CD8-positive, alpha-beta memory T cell (primary cell): ENCODE results near the gene C11orf91. TPM values are rescaled to one million over a fixed set of nuclear protein-coding genes. Genes with fewer than 3 reads are reported as not detected.
"Not testable (repeated sequence)": the region's sequence is repeated elsewhere in the genome, so short reads cannot be mapped to it uniquely, and the experiment has no call there.

ENCODE experiments used
- CTCF ChIA-PET: fragments of 350-600 bp; sonication (Branson Sonifier 250); formaldehyde crosslinking; loops from one replicate; lab custom pipeline; 2021; ENCODE audit warnings: antibody characterized with exemption; lab: Charles Lee
- POLR2A ChIA-PET: fragments of 350-600 bp; sonication (Branson Sonifier 250); formaldehyde crosslinking; loops from one replicate; lab custom pipeline; 2021; ENCODE audit warnings: antibody characterized with exemption; lab: Charles Lee
- DNase-seq, 5 donors: peaks; one replicate each; pipeline versions ENCODE4 v3.0.0 to v3.0.0-alpha.2; 2020 to 2022; ENCODE audit warnings: mixed read lengths in 1 of 5
- H3K27ac ChIP-seq: one replicate; pipeline ENCODE4 v1.7.0; 2013; ENCODE audit warnings: low read depth, mild to moderate bottlenecking, low read length, moderate library complexity
- H3K27me3 ChIP-seq: 2 replicates; pipeline ENCODE4 v1.7.0; 2013; ENCODE audit warnings: low read length, mild to moderate bottlenecking; ENCODE audit not compliant: insufficient read depth, poor library complexity, severe bottlenecking
- H3K36me3 ChIP-seq: 2 replicates; pipeline ENCODE4 v1.7.0; 2013; ENCODE audit warnings: mild to moderate bottlenecking, low read length, moderate library complexity; ENCODE audit not compliant: insufficient read depth
- H3K4me1 ChIP-seq: 2 replicates; pipeline ENCODE4 v1.7.0; 2013; ENCODE audit warnings: mild to moderate bottlenecking, low read length, moderate library complexity; ENCODE audit not compliant: insufficient read depth
- H3K4me3 ChIP-seq: 2 replicates; pipeline ENCODE4 v1.7.0; 2013; ENCODE audit warnings: mild to moderate bottlenecking, low read length
- H3K9me3 ChIP-seq: 2 replicates; pipeline ENCODE4 v1.7.0; 2013; ENCODE audit warnings: mild to moderate bottlenecking, low read length
- H3K27ac Mint-ChIP-seq, 8 donors: one replicate each; pipeline ENCODE4 v1.8.0; 2020 to 2021; ENCODE audit warnings: mixed read lengths in 8 of 8, mild to moderate bottlenecking in 6 of 8, inconsistent platforms in 3 of 8, moderate library complexity in 3 of 8
- H3K27me3 Mint-ChIP-seq, 2 donors: one replicate each; pipeline ENCODE4 v1.8.0; 2020 to 2021; ENCODE audit warnings: mixed read lengths in 2 of 2, mild to moderate bottlenecking in 1 of 2, moderate library complexity in 1 of 2
- H3K36me3 Mint-ChIP-seq, 3 donors: one replicate each; pipeline ENCODE4 v1.8.0; 2020 to 2021; ENCODE audit warnings: mixed read lengths in 3 of 3, inconsistent platforms in 1 of 3, mild to moderate bottlenecking in 1 of 3
- H3K4me1 Mint-ChIP-seq, 3 donors: one replicate each; pipeline ENCODE4 v1.8.0; 2020 to 2021; ENCODE audit warnings: mixed read lengths in 3 of 3, inconsistent platforms in 1 of 3, mild to moderate bottlenecking in 1 of 3
- H3K4me3 Mint-ChIP-seq, 7 donors: one replicate each; pipeline ENCODE4 v1.8.0; 2020 to 2021; ENCODE audit warnings: mixed read lengths in 7 of 7, mild to moderate bottlenecking in 6 of 7, moderate library complexity in 4 of 7, inconsistent platforms in 2 of 7
- H3K9me3 Mint-ChIP-seq, 5 donors: one replicate each; pipeline ENCODE4 v1.8.0; 2020 to 2022; ENCODE audit warnings: mixed read lengths in 5 of 5, mild to moderate bottlenecking in 3 of 5, moderate library complexity in 2 of 5, inconsistent platforms in 1 of 5
- polyA plus RNA-seq: library from polyadenylated mRNA; unstranded; fragments of 300-500 nt; fragmentation: Illumina TruSeq; gene quantifications from one replicate; pipeline ENCODE4 v1.2.3, GENCODE V29; 2021
- total RNA-seq, 2 experiments: library from RNA; stranded (reverse); gene quantifications; one replicate each; pipeline ENCODE4 v1.2.3, GENCODE V29; 2021

C11orf91 gene
- total and polyA plus RNA-seq, 3 experiments from 2014 or later, result not detected

DNA sequence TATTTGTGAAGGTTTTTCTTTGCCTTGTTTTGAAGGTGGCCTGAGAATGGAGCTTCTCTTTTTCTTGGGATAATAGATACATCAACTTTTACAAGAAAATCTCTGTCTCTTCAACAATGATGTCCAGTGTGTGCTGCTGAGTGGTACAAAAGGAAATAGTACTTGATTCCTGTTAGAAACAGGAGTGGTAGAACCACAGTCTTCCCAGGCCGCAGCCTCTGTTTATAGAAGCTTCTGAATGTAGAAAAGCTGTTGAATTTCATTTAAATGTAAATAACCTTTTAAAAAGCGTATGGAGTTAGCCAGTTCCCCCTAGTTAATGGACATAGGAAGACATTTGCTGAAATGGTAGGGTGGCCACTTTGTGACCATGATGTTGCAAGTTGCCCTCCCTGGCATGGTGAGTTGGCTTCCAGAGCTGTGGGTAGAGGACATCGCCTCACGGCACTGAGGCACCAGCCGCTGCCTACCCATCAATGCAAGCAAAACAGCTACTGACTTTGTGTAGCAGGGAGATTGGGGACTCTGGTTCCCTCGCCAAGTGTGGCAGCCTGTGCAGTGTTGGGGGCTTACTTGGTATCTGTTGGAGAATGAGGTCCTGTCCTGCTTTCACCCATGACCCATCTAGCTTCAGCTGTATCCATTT lies 31.6 kb downstream of the C11orf91 start:
- no peak overlapping the region for H3K4me3 ChIP-seq
- H3K27me3 Mint-ChIP-seq, result peaks cover 7 to 40% of the 10 kb centered on the region in 2 donors
- no peaks in the 10 kb centered on the region for H3K4me1 ChIP-seq
- H3K4me3 Mint-ChIP-seq, result no peak overlapping the region
- no peaks in the 10 kb centered on the region for H3K9me3 ChIP-seq
- POLR2A ChIA-PET, result no interaction called here
- H3K9me3 Mint-ChIP-seq, result no peaks in the 10 kb centered on the region
- no peaks in the 10 kb centered on the region for H3K36me3 Mint-ChIP-seq
- CTCF ChIA-PET, result no interaction called here
- H3K36me3 ChIP-seq, result no peaks in the 10 kb centered on the region
- H3K27ac Mint-ChIP-seq, result no peak overlapping the region
- no peak for DNase-seq
- H3K4me1 Mint-ChIP-seq, result no peaks in the 10 kb centered on the region
- no peak overlapping the region for H3K27ac ChIP-seq
- H3K27me3 ChIP-seq, result peaks cover 4% of the 10 kb centered on the region

GRCh38 chr11:33668468-33668825 lies 32.2 kb downstream of the C11orf91 start:
- H3K9me3 ChIP-seq, result no peaks in the 10 kb centered on the region
- Mint-ChIP-seq H3K4me3 (no peak overlapping the region), H3K4me1 (no peaks in the 10 kb centered on the region), H3K27me3 (peaks cover 7 to 37% of the 10 kb centered on the region in 2 donors), H3K9me3 (no peaks in the 10 kb centered on the region), H3K36me3 (no peaks in the 10 kb centered on the region), H3K27ac (no peak overlapping the region)
- H3K4me1 ChIP-seq, result no peaks in the 10 kb centered on the region
- H3K27ac ChIP-seq, result no peak overlapping the region
- H3K36me3 ChIP-seq, result no peaks in the 10 kb centered on the region
- H3K4me3 ChIP-seq, result no peak overlapping the region
- POLR2A ChIA-PET, result no interaction called here
- DNase-seq, result no peak
- CTCF ChIA-PET, result no interaction called here
- peaks cover 4% of the 10 kb centered on the region for H3K27me3 ChIP-seq

GRCh38 chr11:33667819-33668467 lies 32.7 kb downstream of the C11orf91 start:
- H3K36me3 ChIP-seq, result no peaks in the 10 kb centered on the region
- peaks cover 7 to 36% of the 10 kb centered on the region in 2 donors for H3K27me3 Mint-ChIP-seq
- no peak overlapping the region for H3K27ac ChIP-seq
- ChIA-PET CTCF (no interaction called here), POLR2A (no interaction called here)
- H3K9me3 Mint-ChIP-seq, result no peaks in the 10 kb centered on the region
- H3K4me1 ChIP-seq, result no peaks in the 10 kb centered on the region
- H3K27ac Mint-ChIP-seq, result no peak overlapping the region
- no peaks in the 10 kb centered on the region for H3K9me3 ChIP-seq
- H3K27me3 ChIP-seq, result peaks cover 4% of the 10 kb centered on the region
- H3K4me3 Mint-ChIP-seq, result no peak overlapping the region
- DNase-seq, result no peak
- H3K4me3 ChIP-seq, result no peak overlapping the region
- H3K36me3 Mint-ChIP-seq, result no peaks in the 10 kb centered on the region
- H3K4me1 Mint-ChIP-seq, result no peaks in the 10 kb centered on the region

DNA sequence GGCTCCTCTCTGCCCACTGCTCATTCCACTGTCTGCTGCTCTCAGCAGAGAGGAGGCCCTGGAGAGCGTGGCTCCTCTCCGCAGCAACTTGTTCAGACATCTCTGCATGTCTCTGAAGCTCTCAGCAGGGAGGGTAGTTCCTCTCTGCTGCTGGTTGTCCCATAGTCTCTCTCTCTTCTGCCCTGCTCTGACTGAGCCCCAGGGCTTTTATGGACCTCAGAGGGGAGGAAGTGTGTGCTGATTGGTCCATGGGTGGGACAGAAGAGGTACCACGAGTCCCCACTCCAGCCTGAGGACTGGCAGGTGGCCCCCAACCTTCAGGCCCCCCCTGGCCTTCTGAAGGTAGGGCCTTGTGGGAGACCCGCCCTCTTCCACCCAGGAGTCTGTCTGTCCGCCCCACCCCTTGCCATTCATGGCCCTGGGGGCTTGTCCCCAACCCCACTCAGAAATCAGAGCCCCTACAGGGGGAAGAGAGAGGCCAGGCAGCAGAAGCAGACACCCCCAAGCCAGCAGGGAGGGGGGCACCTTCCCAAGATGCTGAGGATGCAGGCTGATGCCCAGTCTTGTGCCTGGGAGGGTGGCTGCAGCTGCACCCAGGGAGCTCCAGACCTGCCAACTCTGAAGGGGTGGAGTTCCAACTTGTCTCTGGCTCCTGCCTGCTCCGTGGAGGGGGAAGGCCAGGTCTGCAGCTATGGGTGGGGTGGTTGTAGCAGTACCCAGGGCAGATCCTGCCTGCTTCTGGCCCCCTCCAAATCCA lies 35.1 kb downstream of the C11orf91 start:
- Mint-ChIP-seq H3K9me3 (no peaks in the 10 kb centered on the region), H3K27ac (peak overlapping the region in 1 of 8 donors; percentile 25), H3K36me3 (no peaks in the 10 kb centered on the region), H3K4me1 (no peaks in the 10 kb centered on the region), H3K27me3 (peaks cover 3 to 29% of the 10 kb centered on the region in 2 donors), H3K4me3 (no peak overlapping the region)
- Histone ChIP-seq H3K9me3 (no peaks in the 10 kb centered on the region), H3K27ac (no peak overlapping the region), H3K4me1 (no peaks in the 10 kb centered on the region), H3K4me3 (no peak overlapping the region), H3K36me3 (no peaks in the 10 kb centered on the region), H3K27me3 (peaks cover 4% of the 10 kb centered on the region)
- DNase-seq, result no peak
- CTCF ChIA-PET, result no interaction called here
- POLR2A ChIA-PET, result no interaction called here

DNA sequence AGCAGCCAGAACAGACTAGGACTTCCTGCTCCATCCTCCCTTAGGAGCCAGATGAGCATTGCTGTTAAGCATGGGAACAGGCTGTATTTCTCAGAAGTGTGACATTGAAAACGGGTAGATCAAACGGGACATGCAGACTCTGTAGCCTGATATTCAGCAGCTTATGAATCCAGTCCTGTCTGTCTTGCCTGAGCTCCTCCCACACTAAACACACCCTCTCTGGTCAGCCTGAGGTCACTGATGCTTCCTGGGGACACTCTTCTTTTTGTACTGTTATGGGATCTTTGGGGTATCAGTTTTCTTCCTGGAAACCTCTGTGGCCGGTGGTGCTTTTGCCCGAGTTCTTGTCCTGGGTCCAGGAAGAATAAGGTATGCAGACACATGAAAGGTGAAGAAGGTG lies 35.8 kb downstream of the C11orf91 start:
- no peak overlapping the region for H3K27ac ChIP-seq
- Mint-ChIP-seq H3K27me3 (peaks cover 3 to 24% of the 10 kb centered on the region in 2 donors), H3K4me1 (no peaks in the 10 kb centered on the region), H3K27ac (no peak overlapping the region), H3K36me3 (no peaks in the 10 kb centered on the region), H3K9me3 (no peaks in the 10 kb centered on the region), H3K4me3 (no peak overlapping the region)
- ChIA-PET CTCF (no interaction called here), POLR2A (no interaction called here)
- no peak overlapping the region for H3K4me3 ChIP-seq
- H3K27me3 ChIP-seq, result peaks cover 4% of the 10 kb centered on the region
- DNase-seq, result no peak
- H3K9me3 ChIP-seq, result no peaks in the 10 kb centered on the region
- H3K36me3 ChIP-seq, result no peaks in the 10 kb centered on the region
- no peaks in the 10 kb centered on the region for H3K4me1 ChIP-seq

- no peaks in the 10 kb centered on the region for H3K36me3 Mint-ChIP-seq
- H3K9me3 ChIP-seq, result no peaks in the 10 kb centered on the region
- H3K4me3 Mint-ChIP-seq, result no peak overlapping the region
- peaks cover 4% of the 10 kb centered on the region for H3K27me3 ChIP-seq
- H3K4me1 Mint-ChIP-seq, result no peaks in the 10 kb centered on the region
- H3K36me3 ChIP-seq, result no peaks in the 10 kb centered on the region
- H3K27ac Mint-ChIP-seq, result no peak overlapping the region
- CTCF ChIA-PET, result no interaction called here
- DNase-seq, result no peak
- no peak overlapping the region for H3K27ac ChIP-seq
- POLR2A ChIA-PET, result no interaction called here
- H3K4me1 ChIP-seq, result no peaks in the 10 kb centered on the region
- H3K4me3 ChIP-seq, result no peak overlapping the region
- H3K9me3 Mint-ChIP-seq, result no peaks in the 10 kb centered on the region
- peaks cover 3 to 25% of the 10 kb centered on the region in 2 donors for H3K27me3 Mint-ChIP-seq
Observed at GRCh38 chr11:33664166-33664565, 36.5 kb downstream of the C11orf91 start.

DNA sequence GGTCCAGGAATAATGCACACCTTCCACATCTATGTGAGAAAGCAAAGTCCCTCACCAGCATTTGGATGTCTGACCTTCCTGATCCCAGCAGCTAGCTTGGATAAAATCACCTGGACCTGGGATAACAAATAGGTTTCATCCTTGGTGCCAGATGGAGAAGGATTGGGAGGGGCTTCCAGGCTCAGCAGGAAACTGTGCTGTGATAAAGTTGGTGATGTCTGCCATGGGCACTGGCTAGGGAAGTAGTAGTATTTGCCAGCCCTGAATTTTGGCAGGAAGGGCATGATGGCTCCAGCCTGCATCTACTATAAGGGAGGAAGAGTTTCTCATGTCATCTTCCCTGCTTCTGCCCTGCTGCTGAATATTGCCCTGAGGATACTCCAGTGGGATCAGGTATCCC lies 37.5 kb downstream of the C11orf91 start:
- Histone ChIP-seq H3K4me1 (no peaks in the 10 kb centered on the region), H3K27me3 (peaks cover 4% of the 10 kb centered on the region), H3K36me3 (no peaks in the 10 kb centered on the region), H3K4me3 (no peak overlapping the region), H3K9me3 (no peaks in the 10 kb centered on the region), H3K27ac (no peak overlapping the region)
- peaks cover 3 to 22% of the 10 kb centered on the region in 2 donors for H3K27me3 Mint-ChIP-seq
- no peak for DNase-seq
- no peak overlapping the region for H3K4me3 Mint-ChIP-seq
- no peaks in the 10 kb centered on the region for H3K36me3 Mint-ChIP-seq
- ChIA-PET CTCF (no interaction called here), POLR2A (no interaction called here)
- no peaks in the 10 kb centered on the region for H3K4me1 Mint-ChIP-seq
- H3K9me3 Mint-ChIP-seq, result no peaks in the 10 kb centered on the region
- H3K27ac Mint-ChIP-seq, result no peak overlapping the region

DNA sequence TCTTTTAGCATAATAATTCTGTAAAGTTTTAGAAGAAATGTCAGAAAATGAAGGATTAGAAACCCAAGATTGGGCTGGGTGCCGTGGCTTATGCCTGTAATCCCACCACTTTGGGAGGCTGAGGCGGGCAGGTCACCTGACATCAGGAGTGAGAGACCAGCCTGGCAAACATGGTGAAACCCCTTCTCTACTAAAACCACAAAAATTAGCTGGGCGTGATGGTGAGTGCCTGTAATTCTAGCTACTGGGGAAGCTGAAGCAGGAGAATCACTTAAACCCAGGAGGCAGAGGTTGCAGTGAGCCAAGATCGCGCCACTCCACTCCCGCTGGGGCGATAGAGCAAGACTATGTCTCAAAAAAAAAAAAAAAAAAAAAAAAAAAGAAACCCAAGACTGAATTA lies 39.1 kb downstream of the C11orf91 start:
- POLR2A ChIA-PET, H3K4me1 ChIP-seq, H3K4me3 Mint-ChIP-seq, H3K4me1 Mint-ChIP-seq, H3K9me3 Mint-ChIP-seq, DNase-seq, H3K36me3 ChIP-seq, H3K27me3 ChIP-seq, H3K9me3 ChIP-seq, H3K27ac ChIP-seq, H3K4me3 ChIP-seq, H3K36me3 Mint-ChIP-seq, H3K27ac Mint-ChIP-seq, CTCF ChIA-PET: not testable (repeated sequence)
- H3K27me3 Mint-ChIP-seq, result peaks cover 5 to 17% of the 10 kb centered on the region in 2 donors
